PC-9 (cell line): Measurements from ENCODE around the gene OSCP1. TPM values are rescaled to one million over a fixed set of nuclear protein-coding genes. Genes with fewer than 3 reads are reported as not detected.
A peak's percentile ranks its signal among the peaks of the same experiment; 100 is the strongest.

Experiments
- BruUV-seq: library from RNA; stranded (reverse); fragments of 400-500 nt; replicated peaks from 2 replicates; lab custom pipeline; 2021; lab: Mats Ljungman, UMichigan
- CTCF ChIA-PET: fragments of 300-600 bp; sonication (Branson Sonifier 250); formaldehyde crosslinking; loops from one replicate; lab custom pipeline; 2022; ENCODE audit warnings: antibody characterized with exemption; lab: Charles Lee
- POLR2A ChIA-PET: fragments of 300-600 bp; sonication (Branson Sonifier 250); formaldehyde crosslinking; loops from one replicate; lab custom pipeline; 2022; ENCODE audit warnings: antibody characterized with exemption; ENCODE audit not compliant: unreplicated experiment; lab: Charles Lee
- DNase-seq, 2 experiments: peaks; one replicate each; pipeline versions ENCODE4 v3.0.0 to v3.0.0-alpha.2; 2015 to 2022; ENCODE audit warnings: mixed read lengths in 1 of 2
- H2AFZ ChIP-seq: fragments of 200-600 bp; sonication (generic); 2 replicates; pipeline ENCODE4 v1.8.1; 2017; ENCODE audit warnings: antibody characterized with exemption
- H3F3A ChIP-seq: fragments of 200-600 bp; sonication (generic); 2 replicates; pipeline ENCODE4 v1.8.1; 2017; ENCODE audit warnings: antibody characterized with exemption, mild to moderate bottlenecking, low read depth; ENCODE audit not compliant: insufficient read depth
- H3K27ac ChIP-seq: fragments of 200-600 bp; sonication (generic); 2 replicates; pipeline ENCODE4 v1.6.1; 2016; ENCODE audit warnings: mixed run types
- H3K27me3 ChIP-seq: fragments of 200-600 bp; sonication (generic); 2 replicates; pipeline ENCODE4 v1.6.1; 2016; ENCODE audit warnings: low read depth, mixed run types; ENCODE audit not compliant: insufficient read depth
- H3K36me3 ChIP-seq: fragments of 200-600 bp; sonication (generic); 2 replicates; pipeline ENCODE4 v1.6.1; 2016; ENCODE audit warnings: low read depth, mixed run types
- H3K4me1 ChIP-seq: fragments of 200-600 bp; sonication (generic); replicated peaks from 2 replicates; pipeline ENCODE4 v1.6.1; 2016; ENCODE audit warnings: mixed run types; ENCODE audit not compliant: insufficient read depth
- H3K4me2 ChIP-seq: fragments of 200-600 bp; sonication (generic); 2 replicates; pipeline ENCODE4 v1.6.1; 2017; ENCODE audit warnings: mixed run types
- H3K4me3 ChIP-seq: fragments of 200-600 bp; sonication (generic); 2 replicates; pipeline ENCODE4 v1.6.1; 2016; ENCODE audit warnings: mixed run types
- H3K79me2 ChIP-seq: fragments of 200-600 bp; sonication (generic); 2 replicates; pipeline ENCODE4 v1.6.1; 2017; ENCODE audit warnings: low read depth, mixed run types
- H3K9me2 ChIP-seq: fragments of 200-600 bp; sonication (generic); 2 replicates; pipeline ENCODE4 v1.8.1; 2017; ENCODE audit warnings: mild to moderate bottlenecking; ENCODE audit not compliant: insufficient read depth
- H3K9me3 ChIP-seq: fragments of 200-600 bp; sonication (generic); 2 replicates; pipeline ENCODE4 v1.8.1; 2016; ENCODE audit warnings: low read depth; ENCODE audit not compliant: insufficient read depth
- H4K20me1 ChIP-seq: fragments of 200-600 bp; sonication (generic); 2 replicates; pipeline ENCODE4 v1.8.1; 2017; ENCODE audit not compliant: insufficient read depth
- CTCF ChIP-seq: fragments of 200-600 bp; sonication (generic); conservative IDR thresholded peaks from 2 replicates; pipeline ENCODE4 v1.6.1; 2017; ENCODE audit warnings: mixed run types, antibody characterized with exemption, mild to moderate bottlenecking, moderate library complexity
- EZH2 ChIP-seq: fragments of 200-600 bp; sonication (generic); IDR thresholded peaks from 2 replicates; pipeline ENCODE4 v1.8.0; 2017; ENCODE audit warnings: antibody characterized with exemption, low read depth
- intact Hi-C: fragments of 100-400 bp; cut with micrococcal nuclease; formaldehyde crosslinking; loops from one replicate; pipeline ENCODE4 v1.10.0; 2022; ENCODE audit not compliant: unreplicated experiment
- total RNA-seq: library from RNA; stranded (reverse); gene quantifications from 2 replicates; pipeline ENCODE4 v1.2.3, GENCODE V29; 2021

OSCP1 gene
- total RNA-seq, 1 experiment from 2014 or later, result 25.7 TPM

DNA sequence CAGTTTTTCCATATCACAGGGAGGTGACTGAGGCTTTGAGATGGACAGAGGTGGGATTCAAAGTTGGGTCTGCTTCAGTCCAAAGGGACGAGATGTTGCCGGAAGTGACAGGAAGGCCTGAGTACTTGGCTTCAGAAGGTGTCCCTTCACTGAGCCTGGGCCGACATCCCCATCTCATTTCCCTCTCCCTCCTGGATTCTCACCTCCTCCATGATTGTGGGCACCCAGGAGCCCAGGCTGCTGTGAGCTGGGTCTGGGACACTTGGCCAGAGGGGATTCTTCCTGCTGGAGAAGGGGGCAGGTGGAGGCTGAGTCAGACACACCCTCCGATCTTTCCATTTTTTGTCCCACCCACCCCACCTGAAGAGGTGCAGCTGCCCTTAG, 16.8 kb upstream of the OSCP1 start:
- Histone ChIP-seq H3K36me3 (peaks cover 5% of the 10 kb centered on the region; the same call in 1 of the 2 replicates), H4K20me1 (no peaks in the 10 kb centered on the region), H3K79me2 (peaks cover 19% of the 10 kb centered on the region), H2AFZ (no peak overlapping the region), H3K27me3 (no peaks in the 10 kb centered on the region), H3K9me2 (no peaks in the 10 kb centered on the region), H3K4me3 (no peak overlapping the region), H3K9me3 (no peaks in the 10 kb centered on the region), H3K4me2 (no peak overlapping the region), H3F3A (peaks cover 13% of the 10 kb centered on the region; the same call in 1 of the 2 replicates), H3K27ac (no peak overlapping the region), H3K4me1 (peaks cover 33% of the 10 kb centered on the region)
- DNase-seq, result no peak
- TF ChIP-seq CTCF (no peak), EZH2 (no peak)
- CTCF ChIA-PET, result no interaction called here
- no TSS peak for BruUV-seq
- intact Hi-C loops, result no loop called here
- POLR2A ChIA-PET, result interaction anchor here (0.7 kb wide), 1 partner anchor 30 kb away, joined by 4 read pairs; no protein-coding TSS in a partner anchor

DNA sequence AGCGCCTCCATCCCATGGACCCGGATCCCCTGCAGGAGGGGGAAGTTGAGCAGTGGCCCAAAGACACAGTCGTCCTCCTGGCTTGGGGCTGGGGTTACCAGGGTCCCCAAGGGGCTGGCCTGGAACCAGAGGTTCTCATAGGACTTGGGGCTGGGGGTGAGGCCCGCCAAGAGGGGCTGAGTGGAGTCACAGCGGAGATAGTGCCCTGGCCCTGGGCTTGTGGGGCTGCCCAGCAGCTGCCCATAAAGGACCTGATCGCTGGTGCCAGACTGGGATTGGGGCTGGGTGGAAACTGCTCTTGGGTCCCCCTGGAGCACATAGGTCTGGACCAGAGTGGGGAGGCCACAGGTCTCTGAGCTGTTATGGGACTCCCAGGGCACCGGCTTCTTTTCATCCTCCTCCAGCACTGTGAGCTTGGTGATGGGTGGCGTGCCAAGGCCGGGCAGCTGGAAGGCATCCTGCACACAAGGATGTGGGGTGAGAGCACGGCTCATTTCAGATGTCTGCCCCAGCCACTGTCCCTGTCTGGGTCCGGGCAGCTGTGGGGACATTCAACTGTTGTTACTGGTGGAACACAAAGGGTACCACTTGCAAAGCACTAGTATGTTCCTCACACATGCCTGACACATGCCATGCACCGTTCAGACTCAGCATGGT, 16.2 kb upstream of the OSCP1 start:
- H3K79me2 ChIP-seq, result peaks cover 22% of the 10 kb centered on the region
- intact Hi-C loops, result no loop called here
- H3K4me3 ChIP-seq, result no peak overlapping the region
- H3K36me3 ChIP-seq, result peaks cover 10% of the 10 kb centered on the region; the same call in 1 of the 2 replicates
- H3K27me3 ChIP-seq, result no peaks in the 10 kb centered on the region
- TF ChIP-seq CTCF (no peak), EZH2 (no peak)
- no peak overlapping the region for H2AFZ ChIP-seq
- 0 out of 2 replicates have a peak overlapping the region, but pooled peaks have one; percentile 93 for H3K27ac ChIP-seq
- ChIA-PET CTCF (no interaction called here), POLR2A (interaction anchor here (0.7 kb wide), 1 partner anchor 31 kb away, joined by 4 read pairs; no protein-coding TSS in a partner anchor)
- no peak for DNase-seq
- peaks cover 16% of the 10 kb centered on the region; the same call in 1 of the 2 replicates for H3F3A ChIP-seq
- no TSS peak for BruUV-seq
- H3K4me2 ChIP-seq, result peak overlapping the region; percentile 90; the same call in 1 of the 2 replicates
- H3K9me2 ChIP-seq, result no peaks in the 10 kb centered on the region
- H3K4me1 ChIP-seq, result peaks cover 33% of the 10 kb centered on the region
- H3K9me3 ChIP-seq, result no peaks in the 10 kb centered on the region
- H4K20me1 ChIP-seq, result no peaks in the 10 kb centered on the region

- BruUV-seq, result no TSS peak
- ChIA-PET CTCF (interaction anchor here (0.6 kb wide), 1 partner anchor 319 kb away, joined by 10 read pairs; no protein-coding TSS in a partner anchor), POLR2A (interaction anchor here (0.6 kb wide), 2 partner anchors 21 to 79 kb away, joined by 3 read pairs; no protein-coding TSS in a partner anchor)
- intact Hi-C loops, result no loop called here
- Histone ChIP-seq H3K9me2 (no peaks in the 10 kb centered on the region), H3K27ac (peak overlapping the region; percentile 93), H3K4me2 (peak overlapping the region; percentile 90), H2AFZ (no peak overlapping the region), H3K4me1 (peaks cover 33% of the 10 kb centered on the region), H3K79me2 (peaks cover 22% of the 10 kb centered on the region), H3F3A (peaks cover 18% of the 10 kb centered on the region; the same call in 1 of the 2 replicates), H3K4me3 (no peak overlapping the region), H3K9me3 (no peaks in the 10 kb centered on the region), H4K20me1 (no peaks in the 10 kb centered on the region), H3K27me3 (no peaks in the 10 kb centered on the region), H3K36me3 (peaks cover 14% of the 10 kb centered on the region; the same call in 1 of the 2 replicates)
- peak; percentile 35 to 53 for DNase-seq
- TF ChIP-seq CTCF, result no peak
- no peak for TF ChIP-seq EZH2
Observed at GRCh38 chr1:36465731-36466369, 15.6 kb upstream of the OSCP1 start.
